SK-N-MC (cell line): ENCODE data around the gene CYFIP2.

Source experiments
- EZH2 ChIP-seq: fragments of 200-600 bp; sonication (generic); IDR thresholded peaks from one replicate; pipeline ENCODE4 v1.6.1; 2017; ENCODE audit warnings: antibody characterized with exemption
- FOXP2 ChIP-seq: optimal IDR thresholded peaks from 2 replicates; pipeline ENCODE3; 2011; ENCODE audit warnings: mild to moderate bottlenecking, moderate library complexity; ENCODE audit not compliant: insufficient read depth; ENCODE audit errors: extremely low read length, control extremely low read depth
- POLR2AphosphoS5 ChIP-seq: IDR thresholded peaks from 2 replicates; pipeline ENCODE4 v1.6.1; 2012; ENCODE audit warnings: mild to moderate bottlenecking, low read depth, low read length, borderline replicate concordance

GRCh38 chr5:157241483-157241882 lies 24.4 kb upstream of the CYFIP2 start:
- no peak for TF ChIP-seq POLR2AphosphoS5
- no peak for TF ChIP-seq EZH2
- no peak for TF ChIP-seq FOXP2
